Hematopoietic multipotent progenitor cell (in vitro differentiated cells): Measurements from ENCODE around the gene TIMM10. TPM values are rescaled to one million over a fixed set of nuclear protein-coding genes. Genes with fewer than 3 reads are reported as not detected.
"Not testable (repeated sequence)": the region's sequence is repeated elsewhere in the genome, so short reads cannot be mapped to it uniquely, and the experiment has no call there.

Source experiments
- DNase-seq, 3 donors: peaks; one replicate each; pipeline ENCODE4 v3.0.0-alpha.2; 2011 to 2015; ENCODE audit warnings: low read depth in 2 of 3, low spot score in 2 of 3
- total RNA-seq: library from RNA; depleted of rRNA; stranded (reverse); fragments of >200 nt; gene quantifications from one replicate; pipeline ENCODE4 v1.2.3, GENCODE V29; 2012

TIMM10 gene
- total RNA-seq, 1 donor, result 29.4 TPM

- no peak for DNase-seq
Observed at GRCh38 chr11:57543593-57543992, 13.0 kb upstream of the TIMM10 start.

DNA sequence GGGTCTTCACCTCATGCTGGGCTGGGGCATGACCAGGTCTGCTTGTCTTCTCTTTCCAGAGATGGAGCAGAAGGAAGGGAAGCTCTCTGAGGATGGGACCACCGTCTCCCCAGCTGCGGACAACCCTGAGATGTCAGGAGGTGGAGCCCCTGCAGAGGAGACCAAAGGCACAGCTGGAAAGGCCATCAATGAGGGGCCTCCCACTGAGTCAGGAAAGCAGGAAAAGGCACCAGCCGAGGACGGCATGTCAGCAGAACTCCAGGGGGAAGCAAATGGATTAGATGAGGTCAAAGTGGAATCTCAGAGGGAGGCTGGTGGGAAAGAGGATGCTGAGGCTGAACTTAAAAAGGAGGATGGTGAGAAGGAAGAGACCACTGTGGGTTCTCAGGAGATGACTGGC is 12.0 kb upstream of the TIMM10 start:
- no peak for DNase-seq

- DNase-seq, result no peak
Observed at GRCh38 chr11:57541169-57541568, 10.6 kb upstream of the TIMM10 start.

DNA sequence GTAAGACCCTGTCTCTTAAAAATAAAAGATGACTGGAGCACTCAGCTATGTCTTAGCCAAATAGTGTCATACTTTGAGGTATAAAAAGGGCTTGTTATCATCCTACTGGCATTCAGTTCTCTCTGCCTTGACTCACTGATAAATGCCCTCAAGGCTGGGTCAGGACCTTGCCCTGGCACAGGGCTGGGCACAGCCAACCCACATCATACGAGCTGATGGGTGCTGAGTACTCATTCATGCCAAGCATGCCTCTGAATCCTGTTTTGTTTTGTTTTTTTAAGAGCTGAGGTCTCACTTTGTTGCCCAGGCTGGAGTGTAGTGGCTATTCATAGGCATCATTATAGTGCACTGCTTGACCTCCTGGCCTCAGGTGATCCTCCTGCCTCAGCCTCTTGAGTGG is 8.8 kb upstream of the TIMM10 start:
- no peak for DNase-seq

DNA sequence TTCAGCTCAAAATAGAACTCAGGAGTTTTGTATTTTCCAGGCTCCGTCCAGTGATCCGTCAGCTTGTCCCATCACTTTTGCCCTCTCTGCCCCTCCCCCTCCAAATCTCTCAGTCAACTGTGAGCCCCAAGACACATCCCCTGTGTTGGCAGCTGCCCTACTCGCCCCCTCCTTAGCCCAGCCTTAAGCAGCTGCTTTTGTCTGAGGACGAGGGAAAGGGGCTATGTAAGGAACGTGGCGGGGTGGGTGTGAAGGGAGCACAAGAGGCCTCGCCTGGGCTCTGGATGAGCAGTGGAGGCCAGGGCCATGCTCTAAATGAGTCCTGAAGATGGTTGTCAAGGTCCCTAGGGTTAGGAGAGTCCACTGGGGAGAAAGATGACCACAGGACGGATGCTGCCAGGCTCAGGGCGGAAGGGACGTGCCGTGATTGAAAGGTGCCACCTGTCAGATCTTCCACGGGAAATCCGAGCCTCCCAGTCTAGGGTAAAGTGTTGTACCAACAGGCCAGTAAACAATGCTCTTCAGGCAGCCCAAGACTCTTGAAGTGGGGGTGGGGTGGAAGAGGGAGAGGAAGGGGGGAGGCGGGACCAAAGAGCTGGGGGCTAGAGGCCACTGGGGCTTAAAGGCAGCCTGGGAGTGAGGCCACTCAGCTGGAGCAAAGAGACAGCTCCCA is 6.5 kb upstream of the TIMM10 start, which contains the start of gene SMTNL1:
Gene SMTNL1, plus strand, starts transcription at position 649 of the 673 bp plus-strand sequence. CDS start 5,048 bp downstream, outside the sequence.
- DNase-seq, result no peak

- not testable (repeated sequence) for DNase-seq
Observed at GRCh38 chr11:57534449-57534848, 3.9 kb upstream of the TIMM10 start.

GRCh38 chr11:57530215-57530595 is 349 bp downstream of the TIMM10 start:
- no peak for DNase-seq

DNA sequence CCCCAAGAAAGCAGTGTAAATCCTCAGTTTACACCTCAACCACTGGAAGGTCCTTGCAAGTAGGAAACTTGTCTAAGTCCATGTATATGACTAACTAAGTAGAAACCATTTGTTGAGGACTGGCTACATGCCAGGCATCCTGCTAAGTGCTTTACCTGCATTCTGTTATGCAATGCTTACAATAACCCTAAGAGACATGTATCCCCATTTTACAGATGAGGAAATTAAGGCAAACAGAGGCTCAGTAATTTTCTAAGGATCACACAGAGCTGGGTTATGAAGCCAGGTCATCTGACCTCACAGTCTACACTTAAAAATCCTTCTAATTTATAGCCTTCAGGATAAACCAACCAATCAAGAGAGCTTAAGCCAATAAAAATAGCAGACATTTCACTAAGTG is 1.5 kb downstream of the TIMM10 start:
- DNase-seq, result no peak

DNA sequence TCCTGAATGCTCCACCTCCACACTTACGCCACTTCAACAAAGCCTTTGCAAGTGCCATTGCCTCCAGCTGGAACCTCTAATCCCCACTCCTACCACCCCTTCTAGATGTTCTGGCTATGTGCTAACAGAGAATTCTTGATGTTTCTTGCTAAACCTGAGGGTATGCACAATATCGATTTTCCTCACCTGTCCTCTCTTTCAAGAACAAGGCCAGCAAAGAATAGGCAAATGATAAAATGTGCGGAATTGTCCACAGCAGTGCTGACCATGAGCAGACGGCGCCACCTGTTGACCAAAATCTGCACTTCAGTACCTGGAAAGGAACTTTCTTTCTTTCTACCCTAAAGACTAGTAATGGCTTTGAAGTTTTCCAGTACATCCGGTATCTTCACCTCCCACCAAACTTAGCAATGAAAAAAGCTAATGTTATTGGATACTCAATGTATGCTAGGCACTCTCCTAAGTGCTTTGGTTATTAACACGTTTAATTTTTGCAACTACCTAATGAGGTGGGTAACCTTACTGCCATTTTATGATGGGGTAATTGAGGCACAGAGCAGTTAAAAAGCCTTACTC is 3.4 kb downstream of the TIMM10 start:
- peak; percentile 54 to 65 (median 56) for DNase-seq

DNA sequence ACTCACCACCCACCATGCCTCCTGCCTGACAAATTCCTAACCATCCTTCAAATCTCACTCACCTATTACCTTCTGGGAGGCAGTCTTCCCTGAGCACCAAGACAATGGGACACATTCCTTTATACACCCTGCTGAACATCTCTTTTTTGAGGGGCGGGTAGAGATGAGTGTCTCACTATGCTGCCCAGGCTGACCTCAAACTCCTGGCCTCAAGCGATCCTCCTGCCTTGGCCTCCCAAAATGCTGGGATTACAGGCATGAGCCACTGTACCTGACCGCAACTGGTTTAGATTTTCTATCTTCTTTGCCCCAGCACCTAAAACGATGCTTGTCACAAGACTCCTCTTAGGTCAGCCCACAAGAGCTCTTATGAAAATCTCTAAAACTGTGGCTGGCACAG is 7.1 kb downstream of the TIMM10 start:
- DNase-seq, result no peak

GRCh38 chr11:57521116-57521515 is 9.4 kb downstream of the TIMM10 start:
- no peak for DNase-seq

DNA sequence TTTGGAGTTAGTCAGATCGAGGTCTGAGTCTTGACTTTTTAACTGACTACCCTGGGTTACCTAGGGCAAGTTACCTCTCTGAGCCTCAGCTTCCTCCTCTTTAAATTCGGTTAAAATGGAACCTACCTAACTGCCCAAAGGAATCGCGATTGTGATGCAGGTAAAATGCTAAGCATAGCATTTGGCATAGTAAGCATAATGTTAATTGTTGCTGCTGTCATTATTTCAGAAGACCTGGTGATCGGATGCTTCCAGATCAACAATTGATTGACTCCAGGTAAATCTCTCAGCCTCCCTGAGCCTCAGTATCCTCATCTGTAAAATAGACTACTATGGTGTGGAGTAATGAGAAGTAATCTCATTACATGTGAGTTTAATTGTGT is 14.5 kb downstream of the TIMM10 start:
- DNase-seq, result no peak

GRCh38 chr11:57515332-57516060 is 15.1 kb downstream of the TIMM10 start, which contains the start of gene SLC43A1:
SLC43A1 (minus strand) TSS chr11:57515702; CDS start chr11:57514111, 1,591 bp downstream.
- peak in 1 of 3 donors; percentile 17 for DNase-seq

DNA sequence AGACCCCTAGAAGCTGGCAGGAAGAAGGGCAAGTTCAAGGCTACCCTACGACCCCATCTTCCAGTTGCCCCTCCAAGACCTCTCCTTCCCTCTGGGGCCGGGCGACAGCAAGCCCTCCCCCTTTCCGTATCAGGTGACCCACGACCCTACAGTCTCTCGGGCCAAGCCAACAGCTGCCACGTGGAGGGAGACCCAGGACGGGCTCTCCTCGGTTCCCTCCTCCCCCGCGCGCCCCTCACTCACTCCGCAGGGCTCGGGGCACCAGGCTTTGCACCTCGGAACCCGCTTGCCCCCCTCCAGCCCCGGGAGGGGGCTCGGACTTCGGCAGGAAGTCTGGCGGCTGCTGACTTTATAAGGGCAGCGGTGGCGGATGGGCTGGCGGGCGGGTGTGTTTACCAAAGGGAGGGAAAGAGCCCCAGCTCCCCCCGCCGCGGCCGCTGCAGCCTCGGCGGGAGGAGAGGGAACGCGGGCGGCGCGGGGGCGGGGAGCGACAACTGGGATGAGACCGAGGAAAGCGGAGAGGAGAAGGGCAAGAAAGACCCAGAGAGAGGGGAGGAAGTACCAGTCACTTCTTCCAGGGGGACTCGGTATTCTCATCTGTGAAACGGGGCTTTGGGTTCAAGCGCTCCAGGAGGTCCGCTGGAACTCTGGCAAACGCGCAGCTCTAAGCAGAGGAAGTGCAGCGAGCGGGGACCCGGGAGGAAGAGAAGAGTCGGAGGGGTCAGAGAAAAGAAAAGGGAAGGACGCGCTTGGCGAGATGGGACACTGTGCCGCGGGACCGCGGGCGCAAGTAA is 15.8 kb downstream of the TIMM10 start:
- peak in 1 of 3 donors; percentile 45 for DNase-seq

- DNase-seq, result peak in 1 of 3 donors; percentile 47
Observed at GRCh38 chr11:57513911-57514537, 16.5 kb downstream of the TIMM10 start.

GRCh38 chr11:57513452-57513795 is 17.1 kb downstream of the TIMM10 start:
- DNase-seq, result no peak

DNA sequence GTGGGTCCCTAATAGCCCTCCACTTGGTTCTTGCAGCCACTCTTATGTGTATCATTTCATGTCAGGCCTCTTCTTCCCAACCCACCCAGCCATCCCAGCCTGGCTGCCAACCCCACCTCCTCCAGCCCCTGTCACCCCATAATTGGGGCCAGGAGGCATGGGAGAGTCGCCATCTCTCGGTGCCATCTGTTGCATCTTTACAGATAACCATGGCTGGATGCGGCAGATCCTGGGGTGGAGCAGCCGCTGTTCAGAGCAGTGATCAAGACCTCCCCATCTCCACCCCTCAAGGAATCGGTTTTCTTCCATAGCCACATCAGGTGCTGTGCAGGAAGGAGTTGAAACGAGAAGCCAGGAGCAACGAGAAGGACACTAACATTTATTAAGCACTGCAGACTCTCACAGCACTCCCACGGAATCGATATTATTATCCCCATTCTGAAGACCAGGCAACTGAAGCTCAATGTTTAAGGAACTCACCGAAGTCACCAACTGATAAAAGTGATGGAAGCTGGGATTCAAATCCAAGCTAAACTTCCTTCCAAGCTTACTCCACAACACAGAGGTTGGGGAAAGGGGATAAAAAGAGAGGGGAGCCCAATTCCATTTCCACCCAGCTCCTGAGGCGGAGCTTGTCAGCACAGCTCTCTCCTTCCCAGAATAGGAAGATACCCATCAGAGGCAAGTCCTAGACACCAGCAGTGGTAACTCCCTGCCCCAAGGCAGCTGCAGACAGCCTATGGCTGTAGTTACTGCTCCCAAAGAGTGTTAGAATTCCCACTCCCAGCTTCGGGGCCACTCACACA is 17.7 kb downstream of the TIMM10 start:
- no peak for DNase-seq

GRCh38 chr11:57511741-57512430 is 18.7 kb downstream of the TIMM10 start:
- no peak for DNase-seq
